HG02588 (cell line): ENCODE measurements around the gene TVP23C.

Source experiments
- ATAC-seq: cut with Tn5 transposase; IDR thresholded peaks from one replicate; pipeline ENCODE4 v1.9.1; 2021; ENCODE audit warnings: mild to moderate bottlenecking, moderate library complexity; ENCODE audit not compliant: unreplicated experiment

TVP23C gene

DNA sequence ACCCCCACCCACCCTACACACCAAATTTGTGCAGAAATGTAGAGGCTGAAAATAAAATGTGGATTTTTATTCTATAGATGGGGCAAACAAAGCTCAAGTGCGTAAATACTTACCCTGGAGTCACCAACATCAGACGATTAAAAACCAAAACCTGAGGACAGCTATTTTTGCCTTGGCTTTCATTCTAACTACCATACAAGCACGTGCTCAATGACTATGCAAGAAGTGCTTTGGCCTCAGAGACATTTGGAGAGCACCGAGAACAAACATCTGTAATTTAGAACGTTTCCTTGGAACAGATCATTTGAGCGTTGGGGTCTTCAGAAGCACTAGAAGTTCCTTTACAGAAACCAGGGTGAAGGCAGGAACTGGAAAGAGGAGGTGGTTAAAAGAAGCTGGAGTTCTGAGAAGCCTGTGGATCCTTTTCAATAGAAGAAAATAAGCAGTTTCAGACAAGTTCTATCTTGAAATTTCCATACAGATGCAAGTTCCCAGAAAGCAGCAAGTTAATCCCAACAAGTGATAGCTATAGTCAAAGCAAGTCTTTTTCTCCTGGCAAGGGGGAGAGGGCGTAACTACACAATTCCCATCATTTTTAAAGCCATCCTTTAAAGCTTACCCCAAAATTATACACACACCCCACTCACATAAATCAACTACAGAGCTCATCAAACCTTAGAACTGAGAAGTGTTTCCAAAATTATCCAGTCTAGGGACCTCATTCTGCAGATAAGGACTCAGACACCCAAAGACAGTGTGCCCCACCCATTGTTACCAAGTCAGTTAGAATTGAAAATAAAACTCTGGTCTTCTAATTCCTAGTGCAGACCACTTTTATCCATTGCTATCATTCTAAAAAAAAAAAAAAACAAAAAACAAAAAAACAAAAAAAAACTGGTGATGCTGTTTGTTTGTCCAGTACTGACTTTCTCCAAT lies 66.3 kb downstream of the TVP23C start:
- no peak for ATAC-seq

DNA sequence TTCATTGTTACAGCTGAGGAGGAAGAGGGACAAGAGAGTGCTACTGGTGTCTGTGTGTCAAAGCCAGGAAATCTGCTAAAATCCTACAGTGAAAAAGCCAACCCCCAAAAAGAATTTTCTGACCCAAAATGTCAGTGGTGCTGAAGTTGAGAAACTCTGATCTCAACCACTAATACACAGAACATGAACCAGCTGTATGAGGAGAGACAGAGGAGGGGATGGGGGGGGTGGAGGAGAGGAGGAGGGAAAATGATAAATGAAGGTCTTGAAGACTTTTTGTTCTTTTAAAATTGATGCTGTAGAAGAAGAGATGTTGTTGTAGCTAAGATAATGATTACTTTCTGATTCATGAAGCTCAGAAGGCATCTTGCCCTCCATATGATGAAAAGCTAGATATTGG lies 68.5 kb downstream of the TVP23C start:
- no peak for ATAC-seq

DNA sequence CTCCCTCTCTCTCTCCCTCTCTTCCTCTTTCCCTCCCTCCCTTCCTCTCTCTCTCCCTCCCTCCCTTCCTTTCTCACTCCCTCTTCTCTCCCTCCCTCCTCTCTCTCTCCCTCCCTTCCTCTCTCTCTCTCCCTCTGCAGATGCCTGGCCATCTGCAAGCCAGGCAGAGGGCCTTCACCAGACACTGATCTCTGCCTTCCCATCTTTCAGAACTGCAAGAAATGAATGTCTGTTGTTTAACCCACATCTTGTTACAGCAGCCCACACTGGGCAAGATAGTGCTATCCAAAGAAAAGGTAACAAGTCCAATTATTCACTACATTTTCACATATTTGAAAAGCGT lies 69.6 kb downstream of the TVP23C start:
- ATAC-seq, result no peak

DNA sequence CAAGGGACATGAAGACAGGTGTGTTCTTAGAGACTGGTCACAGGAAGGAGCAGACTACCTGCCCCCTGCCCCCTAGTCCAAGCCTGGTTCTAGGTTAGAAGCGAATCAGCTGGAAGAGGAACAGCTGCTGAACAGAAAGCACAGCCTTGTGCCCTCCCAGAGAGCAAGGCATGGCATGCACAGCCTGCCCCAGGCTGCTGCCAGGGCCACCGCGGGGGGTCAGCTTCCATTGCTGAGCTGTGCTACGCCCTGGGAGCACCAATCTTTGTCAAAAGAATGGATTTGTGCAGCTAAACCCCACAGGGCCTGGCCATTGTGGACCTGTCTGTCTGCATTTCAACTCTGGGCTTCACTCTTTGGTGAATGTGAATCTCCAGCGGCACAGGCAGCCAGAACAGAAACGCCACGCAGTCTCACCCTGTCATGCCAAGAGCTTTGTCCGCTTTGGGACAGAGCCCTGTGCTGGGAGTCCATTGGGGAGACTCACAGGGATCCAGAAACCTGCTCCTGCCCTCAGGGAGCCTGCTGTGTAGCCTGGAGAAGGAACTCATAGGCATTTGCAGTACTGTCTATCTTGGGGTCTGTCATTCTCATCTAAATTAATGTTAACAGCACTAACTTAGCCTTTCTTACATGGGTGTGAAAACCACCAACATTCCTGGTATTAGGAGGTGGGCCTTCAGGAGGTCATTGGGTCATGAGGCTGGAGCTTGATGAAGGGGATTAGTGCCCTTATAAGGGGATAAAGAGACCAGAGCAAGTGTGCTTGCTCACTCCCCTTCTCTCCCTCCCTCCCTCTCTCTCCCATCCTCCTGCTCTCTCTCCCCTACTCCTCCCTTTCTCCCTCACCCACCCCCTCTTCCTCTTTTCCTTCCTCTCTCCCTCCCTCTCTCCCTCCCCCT lies 70.2 kb downstream of the TVP23C start:
- ATAC-seq, result no peak

DNA sequence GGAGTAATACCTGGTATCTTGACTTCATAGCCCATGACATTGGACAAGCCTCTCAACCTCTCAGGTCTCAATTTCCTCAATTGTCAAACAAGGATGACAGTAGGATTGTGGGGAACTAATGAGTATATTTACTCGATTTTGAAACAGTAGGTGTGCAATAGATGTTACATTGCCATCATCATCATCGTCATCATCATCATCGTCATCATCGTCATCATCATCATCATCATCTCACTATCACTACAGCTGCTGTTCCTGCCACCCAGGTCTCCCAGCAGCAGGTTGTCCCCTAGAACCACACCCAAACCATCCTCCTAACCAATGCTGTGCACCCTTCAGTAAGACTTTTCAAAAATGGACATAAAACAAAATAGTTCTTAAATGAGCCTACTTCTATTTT lies 71.1 kb downstream of the TVP23C start:
- ATAC-seq, result no peak

DNA sequence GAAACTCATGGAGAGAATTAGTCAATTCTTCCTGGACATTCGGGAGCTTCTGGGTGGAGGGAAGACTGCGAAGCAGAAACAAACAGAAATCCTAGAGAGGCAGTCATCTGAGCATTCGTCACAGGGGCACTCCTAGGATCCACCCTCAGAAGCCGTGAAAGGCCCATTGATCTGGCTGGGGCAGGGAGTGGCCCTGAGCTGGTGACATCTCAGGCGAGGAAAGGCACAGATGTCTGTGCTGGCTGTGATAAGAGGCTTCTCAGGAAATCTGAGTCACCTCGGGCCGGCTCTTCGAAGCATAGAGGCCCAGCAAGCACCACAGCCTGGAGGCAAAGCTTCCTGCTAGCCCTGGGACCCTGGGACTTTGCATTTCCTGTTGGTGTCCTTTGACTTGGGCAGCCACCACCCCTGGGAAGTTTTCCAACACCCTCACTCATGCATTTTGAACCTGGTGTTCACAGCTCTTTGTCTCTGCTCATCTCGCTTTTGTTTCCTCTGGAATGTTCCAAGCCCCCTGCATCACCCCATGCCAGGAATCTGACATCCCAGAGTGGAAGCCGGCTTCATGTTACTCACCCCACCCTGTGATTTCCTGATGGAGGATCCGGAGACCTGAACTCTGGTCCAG lies 72.5 kb downstream of the TVP23C start:
- no peak for ATAC-seq

DNA sequence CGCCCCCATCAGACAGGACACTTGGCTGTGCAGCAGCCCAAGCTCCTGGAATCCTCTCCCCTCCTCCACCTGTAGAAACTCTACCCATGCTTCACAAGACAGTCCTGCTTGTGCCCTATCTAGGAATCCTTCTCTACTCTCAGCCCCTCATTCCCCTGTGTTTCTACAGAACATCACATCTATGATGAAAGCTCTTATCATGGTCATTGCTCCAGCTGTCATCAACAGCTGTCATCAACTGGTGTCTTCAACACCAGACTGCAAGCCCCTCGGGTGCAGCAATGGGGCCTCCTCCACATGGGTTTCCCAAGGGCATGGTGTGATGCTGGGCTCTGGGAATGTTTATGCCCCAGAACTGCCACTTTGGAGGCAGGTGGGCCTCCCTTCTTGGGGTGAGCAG lies 74.7 kb downstream of the TVP23C start:
- no peak for ATAC-seq

DNA sequence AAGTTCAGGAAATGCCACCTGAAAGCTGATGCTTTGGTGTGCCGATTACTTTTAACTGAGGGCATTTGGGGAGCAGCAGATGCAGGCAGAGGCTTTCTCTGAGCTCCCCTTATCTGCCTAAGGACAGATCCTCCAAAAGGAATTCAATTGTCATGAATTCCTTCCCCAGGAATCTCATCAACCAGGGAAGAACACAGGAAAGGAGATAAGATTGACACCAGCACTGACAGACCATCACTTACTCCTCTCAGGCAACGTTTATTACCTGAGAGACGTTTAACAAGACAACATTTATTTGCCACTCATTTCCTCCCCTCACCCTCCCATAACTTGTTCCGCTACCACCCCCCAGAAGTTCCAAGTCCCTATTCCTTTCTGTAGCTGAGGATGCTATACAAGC lies 78.2 kb downstream of the TVP23C start:
- no peak for ATAC-seq

DNA sequence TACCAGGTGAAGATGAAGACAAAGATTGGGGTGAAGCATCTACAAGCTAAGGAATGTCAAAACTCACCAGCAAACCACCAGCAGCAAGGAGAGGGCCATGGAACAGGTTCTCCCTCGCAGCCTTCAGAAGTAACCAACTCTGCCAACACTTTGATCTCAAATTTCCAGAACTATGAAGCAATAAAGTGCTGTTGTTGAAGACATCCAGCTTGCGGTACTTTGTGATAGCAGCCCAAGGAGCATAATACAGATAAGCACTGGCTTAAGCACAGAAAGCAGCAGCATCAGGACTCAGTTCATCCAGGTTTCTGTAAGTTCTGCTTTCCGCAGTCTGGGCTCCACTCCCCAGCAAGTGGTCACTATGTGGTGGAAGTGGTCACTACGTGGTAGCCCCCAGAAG lies 79.9 kb downstream of the TVP23C start:
- no peak for ATAC-seq

DNA sequence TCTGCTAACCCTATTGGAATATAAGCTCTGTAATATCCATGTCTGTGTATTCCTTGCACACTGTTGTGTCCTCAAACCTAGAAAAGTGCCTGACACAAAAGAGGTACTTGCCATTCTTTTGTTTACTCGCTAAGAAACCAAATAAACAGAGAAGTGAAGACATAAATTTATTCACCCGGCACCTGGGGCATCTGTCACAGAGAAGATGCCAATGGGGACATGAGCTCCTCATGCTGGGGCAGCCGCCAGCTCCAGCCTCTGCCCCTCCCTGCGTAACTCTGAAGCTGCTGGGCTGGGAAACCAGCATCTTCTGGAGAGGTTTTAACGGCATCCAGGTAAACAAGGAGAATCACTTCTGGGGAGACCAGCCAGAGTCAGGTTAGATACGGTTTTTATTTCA lies 80.8 kb downstream of the TVP23C start:
- no peak for ATAC-seq

DNA sequence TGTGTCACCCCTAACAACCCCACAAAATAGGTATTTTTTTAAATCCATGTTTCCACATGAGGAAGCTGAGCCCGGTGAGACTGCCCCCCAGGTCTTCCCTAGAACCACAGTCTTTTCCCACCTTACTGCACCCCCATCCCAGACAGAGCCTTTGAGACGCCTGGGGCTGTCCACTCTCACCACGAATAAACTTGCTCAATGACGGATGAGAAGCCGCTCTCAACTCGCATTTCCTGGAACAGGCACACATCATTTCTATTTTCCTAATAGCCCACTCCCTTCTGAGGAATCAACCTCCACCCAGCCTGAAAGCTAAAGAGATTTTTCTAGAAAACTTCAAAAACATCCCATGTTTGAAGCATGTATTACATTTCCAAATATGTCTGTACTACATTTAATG lies 81.8 kb downstream of the TVP23C start:
- no peak for ATAC-seq

DNA sequence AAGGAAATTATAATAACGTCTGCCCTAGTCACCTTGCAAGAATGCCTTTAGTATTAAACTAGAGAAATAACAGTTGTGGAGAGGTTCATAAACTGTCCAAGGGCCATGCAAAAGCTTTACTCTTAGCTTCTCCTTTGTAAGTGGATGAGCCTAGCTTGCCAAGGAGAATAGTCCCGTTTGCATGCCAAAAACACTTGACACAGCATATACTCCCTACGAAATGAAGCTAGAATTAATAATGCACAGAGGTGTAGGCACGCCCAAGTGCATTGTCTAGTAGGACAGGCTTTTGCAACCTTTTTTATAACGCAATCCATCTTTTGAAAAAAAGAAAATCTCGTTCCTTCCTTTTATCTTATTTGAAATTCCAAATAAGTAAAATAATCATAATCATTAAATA lies 83.1 kb downstream of the TVP23C start:
- no peak for ATAC-seq

DNA sequence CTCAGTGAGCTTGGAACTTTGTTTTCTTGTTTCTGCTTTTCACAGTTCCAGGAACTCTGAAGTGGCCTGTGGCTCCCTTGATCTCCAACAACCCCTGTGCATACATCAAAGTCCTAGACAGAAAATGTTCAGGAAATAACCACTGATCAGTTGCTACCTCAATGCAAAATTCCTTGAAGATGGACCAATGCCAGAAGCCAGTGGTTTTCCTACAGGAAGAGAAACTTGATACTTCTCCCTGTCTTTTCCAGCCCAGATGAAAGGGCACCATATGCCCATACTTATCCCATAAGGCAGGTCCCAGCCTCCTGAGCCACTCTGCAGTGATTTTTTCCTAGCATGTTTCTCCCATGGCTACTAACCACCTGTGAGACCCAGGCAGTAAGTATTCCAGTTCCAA lies 83.6 kb downstream of the TVP23C start:
- ATAC-seq, result no peak

DNA sequence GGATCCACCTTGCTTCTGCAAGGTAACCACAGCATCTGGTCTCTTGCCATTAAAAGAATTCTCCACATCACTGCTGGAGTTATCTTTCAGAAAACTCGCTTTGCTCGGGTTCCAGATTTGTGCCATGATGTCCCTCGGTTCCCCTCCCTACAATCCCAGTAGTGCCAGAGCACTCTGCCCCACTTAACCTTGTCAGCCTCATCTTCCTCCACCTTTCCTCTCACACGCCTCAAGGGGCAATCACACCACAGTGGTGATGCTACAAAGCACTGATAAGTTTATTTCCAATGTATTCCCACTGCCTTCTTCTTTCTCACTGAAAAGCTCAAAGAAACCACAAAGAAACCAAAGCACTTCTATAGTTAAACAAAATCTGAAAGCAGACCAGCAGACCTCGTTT lies 84.4 kb downstream of the TVP23C start:
- ATAC-seq, result no peak

DNA sequence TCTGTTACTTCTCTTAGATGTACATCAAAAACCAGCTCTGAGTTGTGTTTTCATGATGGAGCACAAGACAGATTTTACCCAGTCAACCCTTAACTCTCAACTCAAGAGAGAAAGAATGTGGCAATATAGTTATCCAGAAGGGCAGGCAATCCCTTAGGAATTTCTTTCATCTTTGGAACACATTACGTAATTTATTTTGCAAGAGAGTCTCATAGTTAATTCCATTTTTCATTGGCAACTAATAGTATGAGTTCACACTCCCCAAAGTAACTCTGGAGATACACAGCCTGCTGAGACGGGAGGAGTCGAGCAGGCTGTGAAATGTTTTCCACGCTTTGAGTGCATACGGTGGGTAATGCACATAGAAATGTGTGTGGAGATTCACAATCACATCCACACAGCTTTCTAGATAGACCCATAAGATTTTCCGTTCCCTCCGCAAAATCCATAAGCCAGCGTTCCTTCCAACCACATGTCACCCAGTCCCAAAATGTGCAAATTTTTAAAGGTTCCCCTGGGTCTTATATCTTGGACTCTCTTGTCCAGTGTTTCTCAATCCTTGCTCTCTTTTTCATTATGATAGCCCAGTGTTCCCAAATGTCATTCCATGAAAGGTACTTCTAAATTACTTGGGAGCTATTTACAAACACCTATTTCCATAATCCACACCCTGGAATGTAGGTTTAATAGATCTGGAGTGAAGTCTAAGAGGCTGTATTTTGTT lies 87.5 kb downstream of the TVP23C start:
- ATAC-seq, result no peak

DNA sequence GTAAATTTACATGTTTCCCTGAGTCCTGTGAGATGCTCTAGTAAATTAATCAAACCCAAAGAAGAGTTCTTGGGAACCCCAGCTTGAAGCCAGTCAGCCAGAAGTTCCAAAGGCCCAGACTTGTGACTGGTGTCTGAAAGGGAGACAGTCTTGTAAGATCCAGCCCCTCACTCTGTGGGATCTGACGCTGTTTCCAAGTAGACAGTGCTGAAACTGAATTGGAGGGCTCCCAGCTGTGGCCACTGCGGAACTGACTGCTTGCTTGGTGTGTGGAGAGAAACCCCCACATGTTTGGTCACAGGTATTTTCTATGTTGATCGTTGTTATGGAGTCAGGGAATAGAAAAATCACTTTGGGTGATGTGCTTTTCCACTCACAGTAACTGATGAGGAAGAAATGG lies 90.4 kb downstream of the TVP23C start:
- ATAC-seq, result no peak

DNA sequence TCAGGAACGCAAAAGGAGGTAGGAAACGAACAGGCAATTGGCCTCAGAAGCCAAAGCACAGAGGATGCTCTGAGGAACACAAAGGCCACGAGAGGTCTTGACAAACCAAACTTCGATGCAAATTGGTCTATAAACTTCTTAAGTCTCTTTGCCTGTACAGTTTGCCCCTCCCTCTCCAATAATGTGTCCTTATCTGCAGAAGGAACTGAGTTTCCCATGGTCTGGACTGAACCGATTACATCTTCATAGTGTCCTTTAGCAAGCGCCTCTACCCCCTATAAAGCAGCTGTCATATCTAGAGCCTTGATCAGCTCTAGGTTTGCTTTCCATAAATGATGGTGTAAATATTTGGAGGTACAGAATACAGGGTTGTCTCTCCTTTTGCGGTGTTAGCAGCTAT lies 92.7 kb downstream of the TVP23C start:
- no peak for ATAC-seq

DNA sequence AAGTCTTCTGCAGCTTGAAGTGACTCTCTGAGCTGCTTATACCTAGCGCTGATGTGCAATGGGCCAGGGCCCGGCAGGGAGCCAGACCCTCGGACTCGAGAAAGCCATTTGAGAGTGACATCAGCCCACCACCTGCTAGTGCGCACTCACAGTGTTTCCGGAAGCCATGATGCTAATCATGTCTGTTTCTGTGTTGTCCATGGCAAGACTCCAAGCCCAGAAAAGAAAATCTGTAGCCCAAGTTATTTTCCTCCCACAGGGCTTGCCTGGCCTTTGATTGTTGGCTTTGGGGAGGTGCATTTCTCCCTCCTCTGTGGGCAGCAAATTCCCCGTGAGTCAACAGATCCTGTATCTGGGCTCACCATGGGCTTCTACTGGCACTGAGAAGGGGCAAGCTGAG lies 94.0 kb downstream of the TVP23C start:
- no peak for ATAC-seq

DNA sequence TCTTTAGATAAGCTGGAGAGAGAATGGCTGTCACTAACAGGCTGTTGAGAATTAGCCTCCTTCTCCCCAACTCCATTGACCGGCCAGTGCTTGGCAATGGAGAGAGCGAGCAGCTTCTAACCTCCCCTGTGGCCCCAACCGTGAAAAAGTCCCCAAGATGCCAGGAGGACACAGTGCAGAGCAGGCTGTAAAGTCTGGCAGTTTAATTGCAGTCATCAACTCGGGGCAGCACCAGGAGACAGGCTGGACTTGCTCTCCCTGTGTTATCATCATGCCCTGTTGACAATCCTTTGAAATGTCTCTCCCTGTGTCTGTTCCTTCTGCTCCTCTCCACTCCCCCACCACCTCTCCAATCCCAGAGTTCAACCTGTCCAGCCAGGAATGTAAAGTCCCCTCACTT lies 95.2 kb downstream of the TVP23C start:
- ATAC-seq, result no peak

DNA sequence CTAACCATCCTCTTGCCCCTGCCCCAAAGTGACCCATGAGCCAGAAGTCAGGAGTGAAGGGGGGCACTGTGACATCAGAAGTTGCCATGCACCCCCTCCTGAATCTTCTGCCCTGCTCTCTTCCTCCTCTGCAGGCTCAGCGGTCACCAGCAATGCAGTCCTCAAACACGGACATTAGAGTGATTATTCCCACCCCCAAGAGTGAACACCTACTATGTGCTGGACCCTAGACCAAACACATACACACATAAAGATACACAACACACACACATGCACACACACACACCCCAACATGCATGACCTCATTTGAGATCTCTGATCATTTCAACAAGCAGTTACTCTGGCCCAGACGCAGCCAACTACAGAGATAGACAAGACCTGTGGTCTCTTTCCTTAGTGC lies 95.7 kb downstream of the TVP23C start, which contains the start of gene CDRT4:
Gene CDRT4, minus strand, starts transcription at position 30 of the 400 bp plus-strand sequence. CDS start 27,383 bp downstream, outside the sequence.
- no peak for ATAC-seq

DNA sequence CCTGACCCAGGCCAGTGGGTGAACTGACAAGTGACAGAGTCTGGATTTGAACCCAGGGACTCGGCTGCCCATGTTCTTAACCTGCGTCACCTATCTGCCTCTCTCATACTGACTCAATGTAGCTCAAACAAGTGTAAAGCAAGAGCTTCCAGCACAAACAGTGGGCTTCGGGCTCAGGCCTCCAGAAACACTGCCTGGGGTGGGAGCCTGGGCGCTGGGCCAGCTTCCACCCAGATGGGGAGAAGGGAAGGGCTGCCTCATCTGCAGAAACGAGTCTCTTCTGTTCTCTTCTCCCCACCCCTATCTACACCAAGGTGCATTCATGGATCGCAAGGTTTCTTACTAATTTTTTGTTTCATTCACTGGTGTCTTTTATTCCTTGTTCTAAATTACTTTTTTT lies 97.2 kb downstream of the TVP23C start:
- no peak for ATAC-seq
